ENCODE data around the gene XPR1.

DNA sequence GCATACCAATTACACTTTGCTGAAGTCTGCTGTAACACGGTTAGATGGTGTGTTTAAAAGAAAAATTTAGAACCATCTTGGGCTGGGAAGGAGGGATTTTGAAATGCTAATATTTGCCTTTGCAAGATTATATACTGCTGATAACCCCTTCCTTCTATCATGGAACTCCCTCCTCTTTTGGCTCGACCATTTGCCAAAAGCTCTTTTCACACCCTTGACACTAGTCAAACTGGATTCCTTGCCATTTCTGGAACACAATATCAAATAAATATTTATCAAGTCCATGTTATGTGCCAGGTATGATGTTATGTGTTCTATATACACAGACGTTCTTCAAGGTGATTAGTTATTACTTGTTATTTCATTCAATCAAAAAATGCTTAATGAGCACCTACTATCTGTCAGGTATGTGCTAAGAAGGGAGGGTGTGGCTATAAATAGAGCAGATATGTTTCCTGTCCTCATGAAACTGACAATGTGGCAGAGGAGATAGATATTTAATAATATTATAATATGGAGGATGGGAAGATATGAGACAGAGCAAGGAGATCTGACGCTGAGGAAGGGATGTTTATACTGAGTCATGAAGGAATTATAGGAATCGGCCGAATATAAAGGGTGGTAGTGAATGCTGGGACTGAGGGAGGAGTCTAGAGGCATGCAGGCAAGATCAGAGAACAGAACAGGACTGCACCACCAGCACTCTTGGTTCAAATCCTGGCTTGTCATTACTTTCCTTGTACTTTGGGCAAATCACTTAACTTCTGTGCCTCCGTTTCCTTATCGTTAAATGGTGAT is 16.1 kb upstream of the XPR1 start:
- TF ChIP-seq, protein P1, sequence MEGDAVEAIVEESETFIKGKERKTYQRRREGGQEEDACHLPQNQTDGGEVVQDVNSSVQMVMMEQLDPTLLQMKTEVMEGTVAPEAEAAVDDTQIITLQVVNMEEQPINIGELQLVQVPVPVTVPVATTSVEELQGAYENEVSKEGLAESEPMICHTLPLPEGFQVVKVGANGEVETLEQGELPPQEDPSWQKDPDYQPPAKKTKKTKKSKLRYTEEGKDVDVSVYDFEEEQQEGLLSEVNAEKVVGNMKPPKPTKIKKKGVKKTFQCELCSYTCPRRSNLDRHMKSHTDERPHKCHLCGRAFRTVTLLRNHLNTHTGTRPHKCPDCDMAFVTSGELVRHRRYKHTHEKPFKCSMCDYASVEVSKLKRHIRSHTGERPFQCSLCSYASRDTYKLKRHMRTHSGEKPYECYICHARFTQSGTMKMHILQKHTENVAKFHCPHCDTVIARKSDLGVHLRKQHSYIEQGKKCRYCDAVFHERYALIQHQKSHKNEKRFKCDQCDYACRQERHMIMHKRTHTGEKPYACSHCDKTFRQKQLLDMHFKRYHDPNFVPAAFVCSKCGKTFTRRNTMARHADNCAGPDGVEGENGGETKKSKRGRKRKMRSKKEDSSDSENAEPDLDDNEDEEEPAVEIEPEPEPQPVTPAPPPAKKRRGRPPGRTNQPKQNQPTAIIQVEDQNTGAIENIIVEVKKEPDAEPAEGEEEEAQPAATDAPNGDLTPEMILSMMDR (IDR thresholded peaks at IDR 0.05) = no peak
- TF ChIP-seq EZH2 (IDR thresholded peaks at IDR 0.05; ENCODE audit: borderline replicate concordance, insufficient read depth, low read depth, low read length, poor library complexity, severe bottlenecking) = no peak

All from B cell (primary cell).